ENCODE measurements around the gene FETUB. TPM values are rescaled to one million over a fixed set of nuclear protein-coding genes. Genes with fewer than 3 reads are reported as not detected.

The FETUB gene
- total RNA-seq, 1 experiment from 2014 or later, result not detected

- DNase-seq, result no peak
- H3K36me3 ChIP-seq (replicated peaks; ENCODE audit: control insufficient read depth, insufficient read depth, low read length), result no peaks in the 10 kb centered on the region
Observed at GRCh38 chr3:186637686-186638085, 2.5 kb upstream of the FETUB start.

DNA sequence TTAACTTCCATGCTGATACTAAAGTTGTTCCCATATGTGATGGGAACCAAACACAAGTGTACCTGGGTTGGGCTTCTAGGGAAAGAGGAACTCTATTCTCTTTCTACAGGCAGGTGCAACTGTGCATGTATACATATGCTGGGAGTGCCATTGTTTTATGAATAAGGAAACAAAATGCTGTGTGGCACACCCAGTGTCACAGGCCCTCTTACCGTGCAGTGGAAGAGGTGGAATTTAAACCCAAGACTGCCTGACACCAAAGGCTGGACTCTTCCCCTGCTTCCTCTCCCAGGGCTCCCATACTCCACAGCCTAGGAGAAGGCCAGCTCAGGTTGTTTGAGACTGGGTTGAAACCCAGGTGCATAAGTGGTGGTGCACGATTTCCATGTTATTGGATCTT, 1.9 kb upstream of the FETUB start:
- DNase-seq, result no peak
- Histone ChIP-seq H3K27me3 (ENCODE audit: control insufficient read depth, insufficient read depth, low read length) (no peaks in the 10 kb centered on the region; the same call in 1 of the 2 replicates), H3K4me3 (ENCODE audit: insufficient read depth, low read depth, low read length) (no peak overlapping the region), H3K36me3 (replicated peaks; ENCODE audit: control insufficient read depth, insufficient read depth, low read length) (no peaks in the 10 kb centered on the region)

More at GRCh38 chr3:186637686-186638085, 2.5 kb upstream of the FETUB start:
- Histone ChIP-seq H3K4me3 (ENCODE audit: insufficient read depth, low read depth, low read length) (no peak overlapping the region), H3K27me3 (ENCODE audit: control insufficient read depth, insufficient read depth, low read length) (no peaks in the 10 kb centered on the region; the same call in 1 of the 2 replicates)

DNA sequence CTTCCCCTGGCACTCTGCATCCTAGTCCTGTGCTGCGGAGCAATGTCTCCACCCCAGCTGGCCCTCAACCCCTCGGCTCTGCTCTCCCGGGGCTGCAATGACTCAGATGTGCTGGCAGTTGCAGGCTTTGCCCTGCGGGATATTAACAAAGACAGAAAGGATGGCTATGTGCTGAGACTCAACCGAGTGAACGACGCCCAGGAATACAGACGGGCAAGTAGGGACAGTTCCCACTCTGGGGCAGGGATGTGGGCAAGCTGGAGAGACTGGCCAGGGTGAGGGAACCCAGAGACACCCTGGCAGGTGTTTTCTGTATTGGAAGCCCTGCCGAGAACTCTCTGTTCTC, 247 bp downstream of the FETUB start:
- H3K4me3 ChIP-seq (ENCODE audit: insufficient read depth, low read depth, low read length), result no peak overlapping the region
- no peaks in the 10 kb centered on the region for H3K36me3 ChIP-seq (replicated peaks; ENCODE audit: control insufficient read depth, insufficient read depth, low read length)
- no peaks in the 10 kb centered on the region; the same call in 1 of the 2 replicates for H3K27me3 ChIP-seq (ENCODE audit: control insufficient read depth, insufficient read depth, low read length)
- DNase-seq, result no peak

DNA sequence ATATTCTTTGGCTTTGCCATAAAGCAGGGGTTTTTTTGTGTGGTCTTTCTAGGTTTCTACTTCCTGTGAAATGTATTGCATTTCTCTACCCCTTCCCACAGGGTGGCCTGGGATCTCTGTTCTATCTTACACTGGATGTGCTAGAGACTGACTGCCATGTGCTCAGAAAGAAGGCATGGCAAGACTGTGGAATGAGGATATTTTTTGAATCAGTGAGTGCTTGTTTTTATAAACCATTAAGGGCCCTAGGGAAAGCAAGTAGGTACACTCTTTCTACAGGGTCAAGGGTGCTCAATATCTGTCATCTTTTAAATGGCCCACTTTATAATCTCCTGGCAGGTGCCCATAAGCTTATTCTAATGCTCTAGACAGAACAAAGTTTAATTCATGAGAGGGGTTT, 730 bp downstream of the FETUB start:
- H3K4me3 ChIP-seq (ENCODE audit: insufficient read depth, low read depth, low read length), result no peak overlapping the region
- DNase-seq, result no peak

DNA sequence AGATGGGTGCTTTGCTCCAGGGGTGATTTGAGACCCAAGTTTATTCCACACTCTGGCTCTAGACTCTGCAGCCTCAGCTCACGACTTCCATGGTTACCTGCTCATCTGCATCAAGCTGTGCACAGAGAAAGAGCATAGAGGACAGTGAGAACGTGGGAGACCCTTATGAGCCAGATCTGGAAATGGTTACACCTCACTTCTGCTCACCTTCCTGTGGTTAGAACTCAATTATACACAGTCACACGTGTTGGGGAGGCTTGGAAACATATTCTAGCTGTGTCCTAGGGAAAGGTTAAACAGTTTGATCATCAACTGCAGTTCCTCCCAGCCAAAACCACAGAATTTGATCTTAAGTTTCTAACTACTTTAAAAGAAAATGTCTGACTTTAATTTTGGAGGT, 1.8 kb downstream of the FETUB start:
- Histone ChIP-seq H3K4me3 (ENCODE audit: insufficient read depth, low read depth, low read length) (no peak overlapping the region), H3K27me3 (ENCODE audit: control insufficient read depth, insufficient read depth, low read length) (no peaks in the 10 kb centered on the region; the same call in 1 of the 2 replicates), H3K36me3 (replicated peaks; ENCODE audit: control insufficient read depth, insufficient read depth, low read length) (no peaks in the 10 kb centered on the region)
- DNase-seq, result no peak

More for the DNA sequence above, 730 bp downstream of the FETUB start:
- Histone ChIP-seq H3K36me3 (replicated peaks; ENCODE audit: control insufficient read depth, insufficient read depth, low read length) (no peaks in the 10 kb centered on the region), H3K27me3 (ENCODE audit: control insufficient read depth, insufficient read depth, low read length) (no peaks in the 10 kb centered on the region; the same call in 1 of the 2 replicates)

DNA sequence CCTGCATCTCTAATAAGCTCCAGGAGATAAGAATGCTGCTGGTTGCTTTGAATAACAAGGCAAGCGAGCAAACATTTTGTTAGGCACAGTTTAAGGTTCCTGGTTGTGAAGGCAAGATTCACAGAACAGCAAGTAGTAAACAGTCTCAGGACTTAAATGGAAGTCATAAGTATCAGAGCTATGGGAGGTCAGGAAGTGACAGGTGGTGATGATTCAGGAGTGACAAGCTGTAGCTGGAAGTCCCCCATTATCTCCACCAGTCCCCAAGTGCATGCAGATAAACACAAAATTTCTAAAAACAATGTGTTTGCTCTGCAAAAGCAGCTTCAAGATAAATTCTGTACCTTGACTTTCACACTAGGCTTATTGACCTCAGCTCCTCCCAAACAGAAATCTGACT, 3.3 kb downstream of the FETUB start:
- Histone ChIP-seq H3K27me3 (ENCODE audit: control insufficient read depth, insufficient read depth, low read length) (no peaks in the 10 kb centered on the region; the same call in 1 of the 2 replicates), H3K36me3 (replicated peaks; ENCODE audit: control insufficient read depth, insufficient read depth, low read length) (no peaks in the 10 kb centered on the region), H3K4me3 (ENCODE audit: insufficient read depth, low read depth, low read length) (no peak overlapping the region)
- no peak for DNase-seq

DNA sequence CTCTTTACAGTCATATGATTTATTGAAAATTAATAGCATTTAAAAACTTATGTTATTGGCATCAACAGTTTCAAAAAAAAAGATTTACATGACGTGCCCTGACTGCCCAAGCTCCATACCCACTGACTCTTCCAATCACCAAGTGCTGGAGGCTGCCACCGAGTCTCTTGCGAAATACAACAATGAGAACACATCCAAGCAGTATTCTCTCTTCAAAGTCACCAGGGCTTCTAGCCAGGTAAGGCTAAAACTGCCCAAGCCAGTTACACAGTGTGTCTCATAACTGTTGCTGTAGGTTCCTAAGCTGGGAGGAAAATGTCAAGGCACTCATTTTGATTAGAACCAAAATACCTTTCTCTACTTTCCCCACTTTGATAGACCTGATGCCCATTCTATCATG, 4.5 kb downstream of the FETUB start:
- no peak for DNase-seq
- Histone ChIP-seq H3K36me3 (replicated peaks; ENCODE audit: control insufficient read depth, insufficient read depth, low read length) (no peaks in the 10 kb centered on the region), H3K4me3 (ENCODE audit: insufficient read depth, low read depth, low read length) (no peak overlapping the region), H3K27me3 (ENCODE audit: control insufficient read depth, insufficient read depth, low read length) (no peaks in the 10 kb centered on the region; the same call in 1 of the 2 replicates)

- Histone ChIP-seq H3K36me3 (replicated peaks; ENCODE audit: control insufficient read depth, insufficient read depth, low read length) (no peaks in the 10 kb centered on the region), H3K27me3 (ENCODE audit: control insufficient read depth, insufficient read depth, low read length) (no peaks in the 10 kb centered on the region; the same call in 1 of the 2 replicates), H3K4me3 (ENCODE audit: insufficient read depth, low read depth, low read length) (no peak overlapping the region)
- DNase-seq, result no peak
Observed at GRCh38 chr3:186646106-186646505, 5.9 kb downstream of the FETUB start.

GRCh38 chr3:186646841-186647240, 6.6 kb downstream of the FETUB start:
- H3K27me3 ChIP-seq (ENCODE audit: control insufficient read depth, insufficient read depth, low read length), result no peaks in the 10 kb centered on the region; the same call in 1 of the 2 replicates
- H3K4me3 ChIP-seq (ENCODE audit: insufficient read depth, low read depth, low read length), result no peak overlapping the region
- no peaks in the 10 kb centered on the region for H3K36me3 ChIP-seq (replicated peaks; ENCODE audit: control insufficient read depth, insufficient read depth, low read length)
- no peak for DNase-seq

DNA sequence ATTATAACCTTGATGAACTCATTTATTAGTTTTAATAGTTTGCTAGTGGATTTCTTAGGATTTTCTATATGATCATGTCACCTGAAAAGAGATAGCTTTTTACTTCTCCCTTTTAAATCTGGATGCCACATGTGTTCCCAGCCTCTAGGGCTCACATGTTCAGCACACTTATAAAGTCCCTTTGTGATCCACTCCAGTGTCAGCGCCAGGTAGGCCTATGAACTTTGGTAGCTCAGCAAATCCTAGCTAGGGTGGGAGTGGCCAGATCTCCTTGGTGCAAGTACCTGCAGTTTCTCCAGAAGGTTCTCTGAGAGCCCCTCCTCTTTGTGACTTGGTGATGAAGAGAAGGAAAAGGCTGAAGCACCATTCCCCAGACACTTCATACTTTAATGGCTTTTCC, 8.7 kb downstream of the FETUB start:
- DNase-seq, result no peak
- H3K27me3 ChIP-seq (ENCODE audit: control insufficient read depth, insufficient read depth, low read length), result no peaks in the 10 kb centered on the region
- H3K36me3 ChIP-seq (replicated peaks; ENCODE audit: control insufficient read depth, insufficient read depth, low read length), result no peaks in the 10 kb centered on the region
- no peak overlapping the region for H3K4me3 ChIP-seq (ENCODE audit: insufficient read depth, low read depth, low read length)

- no peaks in the 10 kb centered on the region for H3K27me3 ChIP-seq (ENCODE audit: control insufficient read depth, insufficient read depth, low read length)
- DNase-seq, result no peak
- H3K4me3 ChIP-seq (ENCODE audit: insufficient read depth, low read depth, low read length), result no peak overlapping the region
- H3K36me3 ChIP-seq (replicated peaks; ENCODE audit: control insufficient read depth, insufficient read depth, low read length), result no peaks in the 10 kb centered on the region
Observed at GRCh38 chr3:186651678-186652215, 11.5 kb downstream of the FETUB start.

GRCh38 chr3:186653080-186653707, 13.0 kb downstream of the FETUB start:
- no peak for DNase-seq
- no peak overlapping the region for H3K4me3 ChIP-seq (ENCODE audit: insufficient read depth, low read depth, low read length)
- no peaks in the 10 kb centered on the region for H3K27me3 ChIP-seq (ENCODE audit: control insufficient read depth, insufficient read depth, low read length)
- no peaks in the 10 kb centered on the region for H3K36me3 ChIP-seq (replicated peaks; ENCODE audit: control insufficient read depth, insufficient read depth, low read length)

GRCh38 chr3:186653984-186654383, 13.8 kb downstream of the FETUB start:
- Histone ChIP-seq H3K27me3 (ENCODE audit: control insufficient read depth, insufficient read depth, low read length) (no peaks in the 10 kb centered on the region), H3K4me3 (ENCODE audit: insufficient read depth, low read depth, low read length) (no peak overlapping the region), H3K36me3 (replicated peaks; ENCODE audit: control insufficient read depth, insufficient read depth, low read length) (no peaks in the 10 kb centered on the region)
- peak; percentile 65 for DNase-seq

- no peak for DNase-seq
- Histone ChIP-seq H3K4me3 (ENCODE audit: insufficient read depth, low read depth, low read length) (no peak overlapping the region), H3K27me3 (ENCODE audit: control insufficient read depth, insufficient read depth, low read length) (no peaks in the 10 kb centered on the region), H3K36me3 (replicated peaks; ENCODE audit: control insufficient read depth, insufficient read depth, low read length) (no peaks in the 10 kb centered on the region)
Observed at GRCh38 chr3:186663361-186664118, 23.3 kb downstream of the FETUB start.

GRCh38 chr3:186664119-186664495, 23.9 kb downstream of the FETUB start:
- Histone ChIP-seq H3K4me3 (ENCODE audit: insufficient read depth, low read depth, low read length) (no peak overlapping the region), H3K27me3 (ENCODE audit: control insufficient read depth, insufficient read depth, low read length) (no peaks in the 10 kb centered on the region), H3K36me3 (replicated peaks; ENCODE audit: control insufficient read depth, insufficient read depth, low read length) (no peaks in the 10 kb centered on the region)
- DNase-seq, result no peak
